Stimulated activated CD8-positive, alpha-beta memory T cell treated with anti-CD3 and anti-CD28 coated beads, Interleukin-2, amount 100 ng/mL, for 1 hour (primary cell): Measurements from ENCODE around the gene POU2F1.

Experiments
- DNase-seq, 2 donors: peaks; one replicate each; pipeline ENCODE4 v3.0.0-alpha.2; 2020; ENCODE audit warnings: low read depth in 2 of 2

POU2F1 gene

GRCh38 chr1:167220537-167221125, at the start of gene POU2F1:
POU2F1 (plus strand) TSS chr1:167220886; CDS start chr1:167220898, 12 bp downstream.
- DNase-seq = peak; percentile 98

DNA sequence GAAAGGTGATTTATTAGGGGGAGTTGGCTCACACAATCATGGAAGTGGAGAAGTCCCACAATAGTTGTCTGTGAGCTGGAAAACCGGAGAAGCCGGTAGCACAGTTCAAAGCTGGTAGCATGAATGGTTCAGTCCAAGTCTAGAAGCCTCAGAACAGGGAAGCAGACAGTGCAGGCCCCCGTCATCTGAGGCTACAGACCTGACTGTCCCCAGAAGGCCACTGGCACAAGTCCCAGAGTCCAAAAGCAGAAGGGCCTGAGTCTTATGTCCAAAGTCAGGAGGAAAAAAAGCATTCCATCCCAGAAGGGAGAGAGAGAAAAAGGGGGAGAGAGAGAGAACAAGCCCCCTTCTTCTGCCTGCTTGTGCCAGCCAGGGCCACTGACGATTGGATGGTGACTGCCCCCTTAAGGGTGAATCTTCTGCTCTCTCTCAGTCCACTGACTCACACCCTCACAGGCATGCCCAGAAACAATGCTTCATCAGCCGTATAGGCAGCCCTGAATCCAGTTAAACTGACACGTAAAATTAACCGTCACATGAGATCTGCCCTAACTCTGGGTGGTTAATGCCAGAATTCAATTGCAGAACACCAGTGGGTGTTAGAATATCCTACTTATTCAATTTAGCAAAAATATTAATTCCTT, 49.3 kb upstream of the POU2F1 start:
- DNase-seq = no peak

- no peak for DNase-seq
Measured at GRCh38 chr1:167173516-167174184, 47.0 kb upstream of the POU2F1 start.

- no peak for DNase-seq
Measured at GRCh38 chr1:167175901-167176300, 44.8 kb upstream of the POU2F1 start.

DNA sequence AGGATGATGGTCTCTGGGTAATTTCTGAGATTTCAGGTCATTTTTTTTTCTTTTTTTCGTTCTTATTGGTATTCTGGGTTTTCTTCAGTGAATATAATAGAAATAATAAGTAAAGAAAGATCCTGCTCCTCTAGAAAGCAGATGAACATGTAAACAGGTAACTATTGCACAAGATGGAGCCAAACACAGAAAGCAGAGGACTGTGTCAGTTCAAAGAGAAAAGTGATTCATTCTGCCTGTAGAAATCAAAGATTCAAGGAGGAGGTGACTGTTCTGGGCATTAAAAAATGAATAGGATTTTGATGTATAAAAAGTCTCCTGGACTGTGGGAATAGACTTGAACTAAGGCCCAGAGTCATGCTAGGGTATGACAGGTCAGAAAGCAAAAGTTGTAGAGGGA, 41.9 kb upstream of the POU2F1 start:
- no peak for DNase-seq

- no peak for DNase-seq
Measured at GRCh38 chr1:167182571-167183320, 37.9 kb upstream of the POU2F1 start.

GRCh38 chr1:167184081-167184480, 36.6 kb upstream of the POU2F1 start:
- DNase-seq = no peak

GRCh38 chr1:167185062-167185461, 35.6 kb upstream of the POU2F1 start:
- no peak for DNase-seq

DNA sequence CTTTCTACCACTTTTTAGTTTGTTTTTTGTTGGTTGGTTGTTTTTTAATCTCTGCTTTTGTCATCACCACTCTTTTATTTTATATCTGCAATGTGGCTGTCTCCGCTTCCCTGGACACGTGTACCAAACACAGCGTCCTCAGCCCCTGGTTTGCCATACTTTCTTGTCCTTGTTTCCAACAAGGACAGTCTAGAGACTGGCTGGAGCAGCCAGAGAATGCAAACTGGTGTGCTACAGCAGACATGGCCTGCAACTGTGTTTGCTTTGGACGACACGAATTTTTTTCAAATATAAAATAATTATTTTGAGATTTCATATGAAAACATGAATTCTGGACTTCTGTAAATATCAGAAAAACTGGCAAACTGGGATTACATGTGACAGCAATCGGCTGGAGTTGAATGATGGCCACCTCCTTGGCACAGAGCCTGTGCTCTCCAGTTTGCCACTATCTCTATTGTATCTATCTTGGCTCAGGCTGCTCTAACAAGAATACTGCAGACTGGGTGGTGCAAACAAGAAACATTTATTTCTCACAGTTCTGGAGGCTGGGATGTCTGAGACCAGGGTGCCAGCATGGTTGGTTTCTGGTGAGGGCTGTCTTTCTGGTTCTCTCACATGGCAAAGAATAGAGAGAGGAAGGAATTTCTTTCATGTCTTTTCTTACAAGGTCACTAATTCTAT, 34.6 kb upstream of the POU2F1 start:
- no peak for DNase-seq

GRCh38 chr1:167186771-167187170, 33.9 kb upstream of the POU2F1 start:
- no peak for DNase-seq

GRCh38 chr1:167190747-167191237, 29.9 kb upstream of the POU2F1 start:
- no peak for DNase-seq

DNA sequence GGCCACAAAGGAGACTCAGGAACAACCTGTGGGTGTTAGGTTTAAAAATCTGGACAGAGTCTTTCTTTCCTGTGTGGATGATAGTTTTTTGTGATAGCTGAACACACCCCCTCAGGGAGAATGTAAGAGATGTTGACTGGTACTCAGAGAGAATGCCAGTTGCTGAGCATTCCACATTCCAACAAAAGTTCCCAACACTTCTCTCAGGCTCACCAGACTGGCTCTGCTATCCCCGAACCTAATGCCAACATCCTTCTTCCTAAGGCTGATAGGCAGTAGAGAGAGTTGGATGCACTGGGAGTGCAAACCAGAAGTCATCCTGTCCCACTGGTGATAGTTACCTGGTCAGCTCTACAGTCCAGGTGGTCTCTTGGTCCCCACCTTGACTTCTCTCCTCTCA, 28.7 kb upstream of the POU2F1 start:
- no peak for DNase-seq

DNA sequence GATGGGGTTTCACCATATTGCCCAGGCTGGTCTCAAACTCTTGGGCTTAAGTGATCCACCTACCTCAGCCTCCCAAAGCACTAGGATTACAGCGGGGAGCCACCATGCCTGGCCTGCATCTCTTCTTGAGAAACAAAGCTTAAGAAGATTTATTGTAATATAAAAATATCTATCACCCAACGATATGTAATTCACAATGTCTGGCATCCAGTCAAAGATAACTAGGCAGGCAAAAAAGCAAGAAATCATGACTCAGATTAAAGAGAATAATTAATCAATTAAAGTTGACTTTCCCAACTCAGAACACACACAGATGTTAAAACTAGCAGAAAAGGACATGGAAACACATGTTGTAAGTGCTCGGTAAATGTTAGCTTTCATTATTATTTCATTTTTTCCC, 26.5 kb upstream of the POU2F1 start:
- no peak for DNase-seq

DNA sequence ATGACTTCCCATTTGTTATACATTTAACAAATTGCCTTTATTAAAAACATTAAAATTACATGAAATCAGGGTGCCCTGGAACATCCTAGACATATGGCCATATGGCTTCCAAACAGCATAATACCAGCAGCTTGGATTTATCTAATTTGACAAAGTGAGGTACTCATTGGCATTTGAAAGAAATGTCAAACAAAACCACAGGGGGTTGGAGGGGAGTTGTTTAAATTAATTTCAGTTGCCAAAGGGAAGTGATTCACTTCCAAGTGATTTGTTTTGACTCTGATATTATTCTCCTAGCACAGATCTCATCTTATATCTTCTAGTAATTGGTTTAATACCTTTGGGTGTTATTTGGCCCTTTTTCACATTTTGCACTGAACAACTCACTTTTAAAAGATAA, 24.5 kb upstream of the POU2F1 start:
- no peak for DNase-seq

GRCh38 chr1:167197236-167197635, 23.4 kb upstream of the POU2F1 start:
- no peak for DNase-seq

- no peak for DNase-seq
Measured at GRCh38 chr1:167197692-167198091, 23.0 kb upstream of the POU2F1 start.

DNA sequence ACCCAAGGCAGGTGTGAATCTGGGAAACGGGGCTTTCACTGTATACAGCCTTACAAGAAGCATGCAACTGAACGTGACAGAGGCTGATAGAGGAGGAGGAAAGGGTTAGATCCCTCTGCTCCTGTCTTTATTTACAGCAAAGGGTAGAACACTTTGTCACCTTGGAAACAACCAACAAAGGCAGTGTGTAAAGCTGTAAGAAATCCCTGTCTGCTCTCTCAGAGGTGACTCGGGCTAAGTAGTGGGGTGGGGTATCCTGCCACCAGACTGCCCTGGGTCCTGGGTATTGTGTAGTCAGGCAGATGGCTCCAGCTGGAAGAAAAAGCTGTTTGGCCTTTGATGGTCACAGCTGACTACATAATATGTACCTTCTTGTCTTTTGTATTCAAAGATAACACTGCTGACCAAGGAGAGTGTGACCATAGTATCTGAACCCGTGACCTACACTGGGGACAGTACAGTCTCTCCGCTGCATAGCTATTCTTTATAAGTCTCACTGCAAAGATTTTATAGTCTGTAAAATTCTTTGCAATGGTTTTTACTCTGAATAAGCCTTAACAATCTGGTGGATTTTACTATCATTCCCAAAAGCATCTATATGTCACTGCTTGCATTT, 22.1 kb upstream of the POU2F1 start:
- DNase-seq = no peak

DNA sequence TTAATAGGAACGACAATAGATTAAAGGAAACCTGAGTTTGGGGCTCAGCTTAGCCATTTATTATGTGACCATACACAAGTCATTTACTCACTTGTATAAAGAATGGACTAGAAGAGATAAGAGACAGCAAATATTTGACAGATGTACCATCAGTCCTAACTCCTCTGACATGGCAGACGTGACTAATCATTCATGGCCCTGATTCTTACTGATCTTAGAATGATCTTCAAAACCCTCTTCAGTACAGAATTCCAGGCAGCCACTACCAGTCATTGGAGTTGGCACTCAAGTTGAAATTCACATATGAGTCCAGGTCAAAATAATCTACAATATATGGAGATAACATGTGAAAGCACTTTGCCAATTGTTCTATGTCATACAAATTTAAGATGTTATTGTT, 21.0 kb upstream of the POU2F1 start:
- DNase-seq = no peak

- DNase-seq = no peak
Measured at GRCh38 chr1:167200272-167200671, 20.4 kb upstream of the POU2F1 start.

DNA sequence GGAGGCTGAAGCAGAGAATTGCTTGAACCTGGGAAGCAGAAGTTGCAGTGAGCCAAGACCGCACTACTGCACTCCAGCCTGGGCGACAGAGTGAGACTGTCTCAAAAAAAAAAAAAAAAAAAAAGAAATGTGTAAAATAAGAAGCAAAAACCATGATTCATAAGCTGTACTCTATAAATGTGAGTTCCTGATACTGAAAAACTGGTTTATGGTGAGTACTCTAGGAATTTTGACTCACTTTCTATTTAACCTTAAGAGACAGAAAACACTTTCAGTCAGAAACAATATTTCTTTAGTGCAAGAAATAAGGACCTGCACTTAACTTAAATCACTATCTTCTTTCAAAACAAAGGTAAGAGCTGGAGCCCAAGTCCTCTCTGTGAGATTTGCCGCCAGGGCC, 19.9 kb upstream of the POU2F1 start:
- DNase-seq = no peak

DNA sequence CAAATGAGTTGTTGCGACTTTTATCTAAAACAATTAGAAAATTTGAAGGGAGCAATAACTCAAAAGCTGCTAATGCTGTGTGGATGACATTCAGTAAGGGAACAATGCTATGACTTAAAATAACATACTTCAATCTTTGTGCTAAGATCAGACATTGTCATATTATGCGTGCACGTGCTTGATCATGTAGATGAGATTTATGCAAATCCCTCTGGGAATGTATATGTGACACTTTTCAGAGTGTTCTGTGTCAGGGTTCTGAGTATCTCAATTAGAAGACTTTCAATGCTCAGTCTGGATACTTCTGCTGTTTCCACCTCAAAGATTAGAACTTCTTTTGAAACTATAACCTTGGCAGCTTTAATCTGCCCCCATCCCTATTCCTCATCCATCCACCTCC, 18.6 kb upstream of the POU2F1 start:
- no peak for DNase-seq
